Neural cell (in vitro differentiated cells): ENCODE results near the gene LRIG1. TPM values are rescaled to one million over a fixed set of nuclear protein-coding genes. Genes with fewer than 3 reads are reported as not detected.

Source experiments
- H2AFZ ChIP-seq: fragments of 200-600, 300-800 bp; sonication (generic), shearing (Covaris generic); 2 replicates; pipeline ENCODE4 v1.6.0; 2014; ENCODE audit warnings: low read depth, mild to moderate bottlenecking, antibody characterized with exemption, low read length, moderate library complexity
- H3F3A ChIP-seq: fragments of 200-600 bp; shearing (Covaris generic); 2 replicates; pipeline ENCODE4 v1.6.1; 2016; ENCODE audit warnings: mild to moderate bottlenecking, moderate library complexity, mixed read lengths, antibody characterized with exemption, low read length; ENCODE audit not compliant: insufficient read depth, poor library complexity, severe bottlenecking
- H3K27ac ChIP-seq: fragments of 200-600, 300-800 bp; sonication (generic), shearing (Covaris generic); 2 replicates; pipeline ENCODE4 v1.5.1; 2014; ENCODE audit warnings: mild to moderate bottlenecking, low read length, moderate library complexity
- H3K27me3 ChIP-seq: fragments of 300-800, 200-600 bp; sonication (generic), shearing (Covaris generic); 2 replicates; pipeline ENCODE4 v1.6.0; 2014; ENCODE audit warnings: mild to moderate bottlenecking, low read depth, low read length, moderate library complexity; ENCODE audit not compliant: insufficient read depth
- H3K36me3 ChIP-seq: fragments of 300-800, 200-600 bp; sonication (generic), shearing (Covaris generic); 2 replicates; pipeline ENCODE4 v1.5.1; 2014; ENCODE audit warnings: mild to moderate bottlenecking, antibody characterized with exemption, low read length, moderate library complexity; ENCODE audit not compliant: insufficient read depth
- H3K4me2 ChIP-seq: fragments of 300-800, 200-600 bp; sonication (generic), shearing (Covaris generic); 2 replicates; pipeline ENCODE4 v1.6.0; 2014; ENCODE audit warnings: mild to moderate bottlenecking, low read length
- H3K4me3 ChIP-seq: fragments of 300-800, 200-600 bp; sonication (generic), shearing (Covaris generic); 2 replicates; pipeline ENCODE4 v1.5.1; 2014; ENCODE audit warnings: mild to moderate bottlenecking, low read length, moderate library complexity
- H3K79me2 ChIP-seq: fragments of 200-600 bp; shearing (Covaris generic); replicated peaks from 2 replicates; pipeline ENCODE4 v1.6.0; 2014; ENCODE audit warnings: mild to moderate bottlenecking, low read length, moderate library complexity; ENCODE audit not compliant: insufficient read depth
- H3K9ac ChIP-seq: fragments of 300-800, 200-600 bp; sonication (generic), shearing (Covaris generic); 2 replicates; pipeline ENCODE4 v1.6.1; 2016; ENCODE audit warnings: mild to moderate bottlenecking, low read length, mixed read lengths
- H3K9me2 ChIP-seq: fragments of 200-600 bp; shearing (Covaris generic); 2 replicates; pipeline ENCODE4 v1.6.1; 2016; ENCODE audit warnings: mild to moderate bottlenecking, low read length, mixed read lengths; ENCODE audit not compliant: insufficient read depth
- H3K9me3 ChIP-seq: fragments of 200-600, 300-800 bp; sonication (generic), shearing (Covaris generic); 2 replicates; pipeline ENCODE4 v1.6.1; 2016; ENCODE audit warnings: mild to moderate bottlenecking, mixed run types, low read length, moderate library complexity, mixed read lengths
- H4K20me1 ChIP-seq: fragments of 200-600 bp; shearing (Covaris generic); 2 replicates; pipeline ENCODE4 v1.6.1; 2016; ENCODE audit warnings: mild to moderate bottlenecking, mixed run types; ENCODE audit not compliant: insufficient read depth
- EP300 ChIP-seq: fragments of 450-650 bp; conservative IDR thresholded peaks from 2 replicates; pipeline ENCODE4 v1.6.1; 2014; ENCODE audit warnings: antibody characterized with exemption, mild to moderate bottlenecking, moderate library complexity; ENCODE audit not compliant: poor library complexity, severe bottlenecking
- EZH2 ChIP-seq: fragments of 200-600, 300-800 bp; shearing (Covaris generic), sonication (generic); IDR thresholded peaks from 2 replicates; pipeline ENCODE4 v1.6.1; 2014; ENCODE audit warnings: antibody characterized with exemption, low read length, borderline replicate concordance, mild to moderate bottlenecking; ENCODE audit not compliant: insufficient read depth, poor library complexity, severe bottlenecking
- MXI1 ChIP-seq: fragments of 450-650 bp; conservative IDR thresholded peaks from 2 replicates; pipeline ENCODE4 v1.6.1; 2014; ENCODE audit warnings: antibody characterized with exemption, mild to moderate bottlenecking; ENCODE audit not compliant: poor library complexity, severe bottlenecking
- POLR2AphosphoS5 ChIP-seq: IDR thresholded peaks from 2 replicates; pipeline ENCODE4 v1.6.1; 2012
- RAD21 ChIP-seq: fragments of 450-650 bp; conservative IDR thresholded peaks from 2 replicates; pipeline ENCODE4 v1.6.1; 2014; ENCODE audit warnings: antibody characterized with exemption, mild to moderate bottlenecking, moderate library complexity
- SMC3 ChIP-seq: fragments of 450-650 bp; conservative IDR thresholded peaks from 2 replicates; pipeline ENCODE4 v1.6.1; 2014; ENCODE audit warnings: antibody characterized with exemption, mild to moderate bottlenecking, moderate library complexity; ENCODE audit not compliant: poor library complexity
- TAF1 ChIP-seq: IDR thresholded peaks from 2 replicates; pipeline ENCODE4 v1.6.1; 2012; ENCODE audit warnings: low read depth
- polyA plus RNA-seq: library from polyadenylated mRNA; depleted of rRNA; stranded (reverse); fragments of >200 nt; gene quantifications from 2 replicates; pipeline ENCODE4 v1.2.3, GENCODE V29; 2014
- TF ChIP-seq, protein P1 (sequence below): IDR thresholded peaks from 2 replicates; pipeline ENCODE4 v1.6.1; 2012; ENCODE audit warnings: borderline replicate concordance
- TF ChIP-seq, protein P2 (sequence below): fragments of 450-650 bp; IDR thresholded peaks from 2 replicates; pipeline ENCODE4 v1.5.1; 2014; ENCODE audit warnings: antibody characterized with exemption, mild to moderate bottlenecking, moderate library complexity; ENCODE audit not compliant: poor library complexity, severe bottlenecking

The LRIG1 gene
- polyA plus RNA-seq, 1 donor from 2014 or later: 7.1 TPM

- Histone ChIP-seq H3K27me3 (no peaks in the 10 kb centered on the region), H4K20me1 (no peaks in the 10 kb centered on the region), H3K4me3 (no peak overlapping the region), H3F3A (no peaks in the 10 kb centered on the region), H3K36me3 (no peaks in the 10 kb centered on the region), H3K4me2 (no peak overlapping the region), H3K79me2 (no peaks in the 10 kb centered on the region), H3K9ac (no peak overlapping the region), H3K9me2 (no peaks in the 10 kb centered on the region), H3K9me3 (no peaks in the 10 kb centered on the region), H3K27ac (no peak overlapping the region), H2AFZ (no peak overlapping the region)
- TF ChIP-seq TAF1 (no peak), RAD21 (no peak), SMC3 (no peak)
Observed at GRCh38 chr3:66430876-66431275, 69.9 kb downstream of the LRIG1 start.

DNA sequence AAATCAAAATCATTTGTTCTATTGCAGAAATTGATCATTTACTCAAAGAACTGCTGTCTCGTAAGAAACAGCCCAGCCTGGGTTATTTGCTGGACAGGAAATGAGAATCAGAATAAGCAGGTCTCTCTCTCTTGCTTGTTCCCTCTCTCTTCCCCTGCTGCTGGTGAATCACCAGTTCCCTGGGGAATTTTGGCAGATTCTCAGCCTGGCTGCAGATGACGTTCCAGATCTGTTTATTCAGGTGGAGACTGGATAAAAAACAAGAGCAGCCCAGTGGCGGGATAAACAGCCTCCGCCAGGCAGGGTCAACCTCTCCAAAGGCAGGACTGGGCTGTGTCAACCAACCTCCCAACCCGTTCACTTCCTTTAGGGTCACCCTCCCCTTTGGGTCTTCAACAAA lies 72.1 kb downstream of the LRIG1 start:
- no peak overlapping the region for H3K27ac ChIP-seq
- H3K79me2 ChIP-seq: peaks cover 5% of the 10 kb centered on the region
- no peaks in the 10 kb centered on the region for H3K9me3 ChIP-seq
- H3F3A ChIP-seq: no peaks in the 10 kb centered on the region
- H3K36me3 ChIP-seq: no peaks in the 10 kb centered on the region
- H3K4me2 ChIP-seq: no peak overlapping the region
- no peak overlapping the region for H2AFZ ChIP-seq
- no peaks in the 10 kb centered on the region for H4K20me1 ChIP-seq
- H3K9ac ChIP-seq: no peak overlapping the region
- H3K27me3 ChIP-seq: no peaks in the 10 kb centered on the region
- H3K4me3 ChIP-seq: no peak overlapping the region
- TF ChIP-seq, protein P1, sequence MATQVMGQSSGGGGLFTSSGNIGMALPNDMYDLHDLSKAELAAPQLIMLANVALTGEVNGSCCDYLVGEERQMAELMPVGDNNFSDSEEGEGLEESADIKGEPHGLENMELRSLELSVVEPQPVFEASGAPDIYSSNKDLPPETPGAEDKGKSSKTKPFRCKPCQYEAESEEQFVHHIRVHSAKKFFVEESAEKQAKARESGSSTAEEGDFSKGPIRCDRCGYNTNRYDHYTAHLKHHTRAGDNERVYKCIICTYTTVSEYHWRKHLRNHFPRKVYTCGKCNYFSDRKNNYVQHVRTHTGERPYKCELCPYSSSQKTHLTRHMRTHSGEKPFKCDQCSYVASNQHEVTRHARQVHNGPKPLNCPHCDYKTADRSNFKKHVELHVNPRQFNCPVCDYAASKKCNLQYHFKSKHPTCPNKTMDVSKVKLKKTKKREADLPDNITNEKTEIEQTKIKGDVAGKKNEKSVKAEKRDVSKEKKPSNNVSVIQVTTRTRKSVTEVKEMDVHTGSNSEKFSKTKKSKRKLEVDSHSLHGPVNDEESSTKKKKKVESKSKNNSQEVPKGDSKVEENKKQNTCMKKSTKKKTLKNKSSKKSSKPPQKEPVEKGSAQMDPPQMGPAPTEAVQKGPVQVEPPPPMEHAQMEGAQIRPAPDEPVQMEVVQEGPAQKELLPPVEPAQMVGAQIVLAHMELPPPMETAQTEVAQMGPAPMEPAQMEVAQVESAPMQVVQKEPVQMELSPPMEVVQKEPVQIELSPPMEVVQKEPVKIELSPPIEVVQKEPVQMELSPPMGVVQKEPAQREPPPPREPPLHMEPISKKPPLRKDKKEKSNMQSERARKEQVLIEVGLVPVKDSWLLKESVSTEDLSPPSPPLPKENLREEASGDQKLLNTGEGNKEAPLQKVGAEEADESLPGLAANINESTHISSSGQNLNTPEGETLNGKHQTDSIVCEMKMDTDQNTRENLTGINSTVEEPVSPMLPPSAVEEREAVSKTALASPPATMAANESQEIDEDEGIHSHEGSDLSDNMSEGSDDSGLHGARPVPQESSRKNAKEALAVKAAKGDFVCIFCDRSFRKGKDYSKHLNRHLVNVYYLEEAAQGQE: no peak
- no peak for TF ChIP-seq MXI1
- TF ChIP-seq EZH2: no peak
- no peak for TF ChIP-seq EP300
- no peak for TF ChIP-seq POLR2AphosphoS5
- TF ChIP-seq TAF1: no peak
- TF ChIP-seq SMC3: no peak
- no peak for TF ChIP-seq RAD21
- TF ChIP-seq, protein P2, sequence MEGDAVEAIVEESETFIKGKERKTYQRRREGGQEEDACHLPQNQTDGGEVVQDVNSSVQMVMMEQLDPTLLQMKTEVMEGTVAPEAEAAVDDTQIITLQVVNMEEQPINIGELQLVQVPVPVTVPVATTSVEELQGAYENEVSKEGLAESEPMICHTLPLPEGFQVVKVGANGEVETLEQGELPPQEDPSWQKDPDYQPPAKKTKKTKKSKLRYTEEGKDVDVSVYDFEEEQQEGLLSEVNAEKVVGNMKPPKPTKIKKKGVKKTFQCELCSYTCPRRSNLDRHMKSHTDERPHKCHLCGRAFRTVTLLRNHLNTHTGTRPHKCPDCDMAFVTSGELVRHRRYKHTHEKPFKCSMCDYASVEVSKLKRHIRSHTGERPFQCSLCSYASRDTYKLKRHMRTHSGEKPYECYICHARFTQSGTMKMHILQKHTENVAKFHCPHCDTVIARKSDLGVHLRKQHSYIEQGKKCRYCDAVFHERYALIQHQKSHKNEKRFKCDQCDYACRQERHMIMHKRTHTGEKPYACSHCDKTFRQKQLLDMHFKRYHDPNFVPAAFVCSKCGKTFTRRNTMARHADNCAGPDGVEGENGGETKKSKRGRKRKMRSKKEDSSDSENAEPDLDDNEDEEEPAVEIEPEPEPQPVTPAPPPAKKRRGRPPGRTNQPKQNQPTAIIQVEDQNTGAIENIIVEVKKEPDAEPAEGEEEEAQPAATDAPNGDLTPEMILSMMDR: no peak
- no peaks in the 10 kb centered on the region for H3K9me2 ChIP-seq
